H4 (cell line): ENCODE results near the gene OR51F1. TPM values are rescaled to one million over a fixed set of nuclear protein-coding genes. Genes with fewer than 3 reads are reported as not detected.
"Not testable (repeated sequence)": the region's sequence is repeated elsewhere in the genome, so short reads cannot be mapped to it uniquely, and the experiment has no call there.

Source experiments
- DNase-seq: peaks from one replicate; pipeline ENCODE4 v3.0.0-alpha.2; 2015; ENCODE audit warnings: low spot score
- total RNA-seq: library from RNA; depleted of rRNA; stranded (reverse); fragments of >200 nt; shearing (Covaris generic); gene quantifications from 2 replicates; pipeline ENCODE4 v1.2.3, GENCODE V29; 2014; rRNA removed

OR51F1 gene, protein sequence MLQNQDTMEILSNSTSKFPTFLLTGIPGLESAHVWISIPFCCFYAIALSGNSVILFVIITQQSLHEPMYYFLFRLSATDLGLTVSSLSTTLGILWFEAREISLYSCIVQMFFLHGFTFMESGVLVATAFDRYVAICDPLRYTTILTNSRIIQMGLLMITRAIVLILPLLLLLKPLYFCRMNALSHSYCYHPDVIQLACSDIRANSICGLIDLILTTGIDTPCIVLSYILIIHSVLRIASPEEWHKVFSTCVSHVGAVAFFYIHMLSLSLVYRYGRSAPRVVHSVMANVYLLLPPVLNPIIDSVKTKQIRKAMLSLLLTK
- not detected in 2 replicates for total RNA-seq

DNA sequence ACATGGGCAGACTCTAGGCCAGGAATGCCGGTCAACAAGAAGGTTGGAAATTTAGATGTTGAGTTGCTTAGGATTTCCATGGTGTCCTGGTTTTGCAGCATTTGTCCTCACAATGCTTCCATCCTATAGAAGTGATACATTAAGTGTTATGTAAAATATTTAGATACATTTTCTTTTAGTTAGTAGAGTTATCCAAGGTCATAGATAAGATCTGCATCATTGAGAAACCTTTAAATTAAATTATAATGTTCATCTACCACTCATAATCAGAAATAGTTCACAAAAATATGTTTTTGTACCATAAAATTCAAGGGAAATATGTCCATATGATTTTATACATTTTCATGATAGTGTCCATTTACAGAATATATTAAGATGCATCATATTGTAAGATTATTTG is at the start of gene OR51F1:
OR51F1 (minus strand) TSS at position 101 of the 400 bp plus-strand sequence; CDS start at position 101, 0 bp downstream.
- DNase-seq = no peak

DNA sequence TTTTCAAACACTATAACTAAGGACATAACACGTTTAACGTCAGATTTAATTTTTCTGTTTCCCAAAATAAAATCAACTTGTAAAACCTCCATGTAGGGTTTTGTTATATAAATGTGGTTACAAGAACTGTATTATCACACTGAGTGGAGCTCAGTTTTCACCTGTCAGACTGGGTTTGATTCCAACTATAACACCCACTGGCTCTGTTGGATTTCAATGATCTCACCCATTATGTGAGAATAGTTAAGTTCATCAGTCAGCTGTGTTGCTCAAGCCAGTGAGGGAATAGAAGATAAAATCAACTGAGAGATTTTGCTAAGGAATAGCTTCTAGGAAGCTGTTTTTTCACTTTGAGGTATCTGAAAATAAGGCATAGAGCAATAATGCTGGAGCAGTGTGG is 39.5 kb upstream of the OR51F1 start:
- DNase-seq = no peak

DNA sequence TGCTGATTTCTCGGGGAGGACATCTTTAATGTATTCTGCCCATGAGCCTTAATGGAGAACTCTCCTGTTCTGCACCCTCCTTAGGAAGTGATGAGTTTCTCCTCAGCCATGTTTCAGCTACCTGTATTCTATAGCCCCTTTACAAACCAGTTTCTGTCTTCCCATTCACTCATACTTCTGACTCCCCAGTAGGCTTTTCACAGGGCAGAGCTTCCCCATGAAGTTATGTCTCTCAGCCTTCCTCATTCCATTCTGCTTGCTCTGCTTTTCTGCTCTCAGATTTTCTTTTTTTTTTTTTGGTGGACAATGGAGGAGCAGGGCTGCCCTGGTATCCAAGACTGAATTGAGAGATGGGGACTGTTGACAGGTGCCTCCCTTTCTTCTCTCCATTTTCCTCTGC is 38.7 kb upstream of the OR51F1 start:
- no peak for DNase-seq

DNA sequence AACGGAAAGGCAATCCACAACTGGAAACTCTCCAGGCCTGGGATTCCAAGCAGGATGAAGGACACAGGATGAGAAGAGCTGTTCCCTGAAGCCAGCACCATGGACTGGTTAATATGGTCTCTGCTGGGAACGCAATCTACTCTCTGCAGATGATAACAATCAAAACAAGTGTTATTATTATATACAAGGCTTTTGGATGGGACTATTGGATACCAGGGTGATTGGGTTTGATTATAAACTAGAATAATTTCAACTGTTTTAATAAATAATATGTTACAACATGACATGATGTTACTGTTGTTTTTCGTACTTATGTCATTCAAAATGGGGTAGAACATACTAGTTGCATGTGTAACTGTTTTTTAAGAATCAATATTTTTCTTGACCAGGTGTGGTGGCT is 34.5 kb upstream of the OR51F1 start, which contains the start of gene OR52R1:
OR52R1 (minus strand) TSS at position 101 of the 400 bp plus-strand sequence; CDS start at position 101, 0 bp downstream.
- no peak for DNase-seq

DNA sequence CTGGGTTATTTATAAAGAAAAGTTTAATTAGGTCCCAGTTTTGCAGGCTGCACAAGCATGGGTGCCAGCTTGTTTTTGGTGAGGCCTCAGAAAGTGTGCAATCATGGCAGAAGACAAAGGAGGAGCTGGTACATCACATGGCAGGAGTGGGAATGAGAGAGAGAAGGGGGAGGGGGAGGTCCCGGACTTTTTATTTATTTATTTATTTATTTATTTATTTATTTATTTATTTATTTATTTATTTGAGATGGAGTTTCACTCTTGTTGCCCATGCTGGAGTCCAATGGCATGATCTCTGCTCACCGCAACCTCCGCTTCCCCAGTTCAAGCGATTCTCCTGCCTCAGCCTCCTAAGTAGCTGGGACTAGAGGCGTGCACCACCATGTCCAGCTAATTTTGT is 31.6 kb upstream of the OR51F1 start:
- DNase-seq = not testable (repeated sequence)

DNA sequence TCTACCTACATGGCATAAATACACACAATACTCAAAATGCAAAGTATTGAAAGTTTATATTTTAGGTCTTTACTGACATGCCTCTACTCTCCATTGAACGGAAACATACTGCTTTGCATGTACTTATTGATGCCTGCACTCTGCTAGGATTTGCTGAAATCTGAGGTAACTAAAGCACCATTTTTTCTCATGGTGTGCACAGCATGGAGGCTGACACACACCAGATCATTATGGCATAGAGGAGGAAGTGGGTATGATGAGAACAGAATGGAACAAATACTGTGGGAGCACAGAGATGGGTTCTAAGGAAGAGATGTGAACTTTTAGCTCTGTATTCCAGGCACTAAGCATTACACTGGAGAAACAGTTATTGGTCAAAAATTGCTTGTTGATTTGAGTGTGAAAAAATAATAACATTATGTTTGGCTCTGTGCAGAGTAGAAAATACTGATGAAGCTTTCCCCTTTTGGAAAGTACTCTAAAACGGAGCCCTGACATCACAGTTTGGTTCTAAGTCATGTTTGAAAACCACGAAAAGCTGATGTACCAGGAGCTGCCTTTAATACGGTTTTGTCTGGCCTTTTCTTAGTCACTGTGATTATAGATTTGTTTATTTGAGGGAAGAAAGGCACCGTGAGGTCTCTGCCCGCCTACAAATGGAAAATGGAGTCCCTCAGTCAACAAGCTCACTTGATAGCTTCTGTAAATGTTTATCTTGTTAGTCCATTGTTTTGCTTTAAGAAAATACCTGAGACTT is 28.9 kb upstream of the OR51F1 start:
- DNase-seq = peak; percentile 28

DNA sequence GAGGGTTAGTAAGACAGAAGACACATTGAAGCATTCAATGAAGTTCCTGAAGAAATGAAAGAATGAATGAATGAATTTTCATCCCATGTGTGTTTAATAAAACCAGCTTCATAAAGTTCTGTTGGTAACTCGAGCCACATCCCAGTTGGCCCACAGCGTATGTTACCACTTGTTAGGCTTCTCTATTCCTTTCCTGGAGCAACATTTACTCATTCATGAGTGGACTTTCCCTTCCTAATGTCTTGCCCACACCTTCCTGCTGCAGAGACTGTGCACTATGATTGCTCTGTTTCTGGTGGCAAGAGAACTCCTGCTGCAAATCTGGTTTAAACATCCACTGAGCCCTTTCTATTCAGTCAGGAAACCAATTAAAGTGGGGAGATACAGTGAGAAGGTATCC is 27.5 kb upstream of the OR51F1 start:
- no peak for DNase-seq

DNA sequence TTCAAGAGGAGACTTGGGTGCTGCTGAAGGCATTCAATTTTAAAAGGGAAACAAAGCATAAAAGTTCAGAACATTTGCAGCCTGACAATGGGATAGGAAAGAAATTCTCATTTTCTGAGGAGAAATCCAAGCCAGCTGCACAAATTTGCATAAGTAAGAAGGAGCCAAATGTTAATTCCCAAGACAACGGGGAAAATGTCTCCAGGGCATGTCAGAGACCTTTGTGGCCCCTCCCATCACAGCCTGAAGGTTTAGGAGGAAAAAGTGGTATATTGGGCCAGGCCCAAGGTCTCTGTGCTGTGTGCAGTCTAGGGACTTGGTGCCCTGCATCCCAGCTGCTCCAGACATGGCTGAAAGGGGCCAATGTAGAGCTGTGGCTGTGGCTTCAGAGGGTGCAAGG is 12.7 kb upstream of the OR51F1 start:
- no peak for DNase-seq

DNA sequence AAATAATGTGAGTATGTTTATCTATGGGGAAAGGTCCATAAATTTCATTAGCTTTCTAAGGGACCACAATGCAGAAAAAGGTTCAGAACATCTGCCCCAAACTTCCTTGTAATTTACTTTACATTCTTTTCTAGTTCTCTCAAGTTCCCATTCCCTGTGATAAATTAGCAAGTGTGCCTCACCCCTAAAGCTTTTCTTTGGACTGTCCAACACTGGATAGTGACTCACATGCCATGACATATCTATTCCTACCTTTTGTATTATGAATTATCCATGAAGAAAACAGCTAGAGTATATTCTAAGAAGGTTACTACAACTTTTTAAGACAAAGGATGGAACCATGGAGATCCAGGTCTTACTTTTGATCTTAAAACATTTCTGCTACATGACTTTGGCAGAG is 1.6 kb downstream of the OR51F1 start:
- no peak for DNase-seq

DNA sequence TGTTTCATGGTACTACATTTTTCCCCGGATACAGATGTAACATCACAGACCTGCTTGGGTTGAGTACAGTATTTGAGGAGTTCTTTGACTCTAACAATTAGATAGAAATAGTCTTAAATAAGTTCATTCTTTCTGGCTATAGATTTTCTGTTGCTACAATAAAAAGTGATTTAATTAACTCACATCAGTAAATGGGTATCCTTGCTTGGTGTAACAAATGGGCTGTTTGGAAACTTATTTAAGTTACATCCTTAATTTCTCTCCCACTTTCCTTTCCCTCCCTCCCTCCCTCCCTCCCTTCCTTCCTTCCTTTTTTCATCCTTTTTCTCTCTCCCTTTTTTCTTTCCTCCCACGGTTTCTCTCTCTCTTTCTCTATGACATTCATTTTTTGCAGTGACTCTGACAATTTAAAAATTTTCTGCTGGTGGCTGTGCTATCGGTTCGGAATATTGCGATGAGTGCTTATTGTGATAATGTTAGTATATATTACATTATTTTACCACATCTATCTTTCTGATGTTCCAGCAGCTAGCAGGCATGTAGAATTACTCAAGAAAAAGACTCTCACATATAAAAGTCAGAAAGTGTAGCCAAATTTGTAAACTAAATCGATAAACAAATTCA is 3.2 kb downstream of the OR51F1 start:
- DNase-seq = no peak

DNA sequence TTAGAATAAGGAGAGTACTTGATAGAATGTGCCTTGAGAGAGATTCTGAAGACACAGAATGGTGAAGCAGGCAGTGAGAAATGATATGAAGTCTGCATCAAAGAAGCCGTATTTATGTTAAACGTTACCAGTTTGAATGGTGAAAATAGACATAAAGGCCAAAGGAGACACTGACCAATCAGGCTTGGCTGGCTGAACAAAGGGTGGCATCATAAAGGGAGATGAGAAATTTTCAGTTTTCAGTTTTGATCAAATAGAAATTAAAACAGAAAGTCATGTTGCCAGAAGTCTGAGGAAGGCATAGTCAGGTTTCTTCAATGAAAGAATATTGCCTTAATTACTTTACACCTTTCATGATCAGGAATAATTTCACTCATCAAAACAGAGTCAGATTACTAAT is 6.6 kb downstream of the OR51F1 start:
- DNase-seq = no peak

DNA sequence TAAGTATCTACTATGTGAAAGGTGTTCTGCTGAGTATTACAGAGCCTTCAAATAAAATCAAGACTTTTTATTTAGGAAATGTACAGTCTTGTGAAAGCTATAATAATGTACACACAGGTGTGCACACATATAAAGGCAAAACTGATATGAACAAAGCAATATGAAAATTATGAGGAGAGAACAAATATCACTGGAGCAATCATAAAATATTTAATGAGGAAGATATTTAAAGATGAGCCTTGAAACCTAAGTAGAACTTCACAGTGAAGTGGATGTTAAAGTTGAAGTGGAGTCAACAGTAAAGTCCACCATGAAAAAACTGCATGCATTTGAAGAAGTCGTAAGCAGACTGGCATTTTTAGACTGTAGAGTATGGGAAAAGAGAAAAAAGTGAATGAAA is 18.5 kb downstream of the OR51F1 start:
- DNase-seq = no peak

DNA sequence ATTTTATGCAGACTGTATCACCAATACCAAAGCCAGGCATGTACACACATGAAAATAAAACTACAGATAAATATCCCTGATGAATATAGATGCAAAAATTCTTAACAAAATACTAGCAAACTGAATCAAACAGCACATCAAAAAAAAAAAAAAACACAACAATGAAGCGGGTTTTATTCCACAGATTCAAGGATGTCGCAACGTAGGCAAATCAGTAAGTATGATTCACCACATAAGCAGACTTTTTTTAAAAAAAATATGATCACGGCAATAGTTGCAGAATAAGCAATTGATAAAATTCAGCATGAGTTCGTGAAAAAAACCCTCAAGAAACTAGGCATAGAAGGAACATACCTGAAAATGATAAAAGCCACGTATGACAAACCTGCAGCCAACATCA is 21.3 kb downstream of the OR51F1 start:
- DNase-seq = no peak

DNA sequence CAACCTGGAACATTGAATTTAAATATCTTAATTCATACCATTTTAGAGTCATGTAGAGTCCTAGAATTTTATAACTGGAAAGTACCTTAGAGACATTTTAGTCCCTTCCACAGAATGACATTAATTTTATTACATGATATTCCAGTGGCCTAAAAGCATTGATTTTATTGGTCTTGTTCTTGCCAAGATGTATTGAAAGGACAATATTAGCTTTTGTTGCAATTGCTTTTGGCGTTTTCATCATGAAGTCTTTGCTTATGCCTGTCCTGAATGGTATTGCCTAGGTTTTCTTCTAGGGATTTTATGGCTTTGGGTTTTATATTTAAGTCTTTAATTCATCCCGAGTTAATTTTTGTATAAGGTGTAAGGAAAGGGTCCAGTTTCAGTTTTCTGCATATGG is 29.0 kb downstream of the OR51F1 start:
- no peak for DNase-seq

DNA sequence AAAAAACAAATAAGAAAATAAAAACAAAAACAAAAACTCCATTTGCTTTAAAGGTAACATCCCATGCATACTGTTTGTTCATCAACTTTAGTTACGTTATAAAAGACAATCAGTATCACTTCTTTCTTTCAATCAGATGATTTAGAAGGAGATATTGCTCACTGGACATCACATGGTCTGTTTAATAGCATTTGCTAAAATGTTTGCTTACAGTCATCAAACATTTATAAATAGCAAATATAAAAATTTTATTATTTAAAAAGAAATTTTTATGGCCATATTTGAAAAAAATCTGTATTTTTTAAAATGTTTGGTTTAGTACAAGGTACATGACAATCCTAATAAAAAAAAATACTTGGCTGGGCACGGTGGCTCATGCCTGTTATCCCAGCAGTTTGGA is 42.6 kb downstream of the OR51F1 start:
- no peak for DNase-seq

DNA sequence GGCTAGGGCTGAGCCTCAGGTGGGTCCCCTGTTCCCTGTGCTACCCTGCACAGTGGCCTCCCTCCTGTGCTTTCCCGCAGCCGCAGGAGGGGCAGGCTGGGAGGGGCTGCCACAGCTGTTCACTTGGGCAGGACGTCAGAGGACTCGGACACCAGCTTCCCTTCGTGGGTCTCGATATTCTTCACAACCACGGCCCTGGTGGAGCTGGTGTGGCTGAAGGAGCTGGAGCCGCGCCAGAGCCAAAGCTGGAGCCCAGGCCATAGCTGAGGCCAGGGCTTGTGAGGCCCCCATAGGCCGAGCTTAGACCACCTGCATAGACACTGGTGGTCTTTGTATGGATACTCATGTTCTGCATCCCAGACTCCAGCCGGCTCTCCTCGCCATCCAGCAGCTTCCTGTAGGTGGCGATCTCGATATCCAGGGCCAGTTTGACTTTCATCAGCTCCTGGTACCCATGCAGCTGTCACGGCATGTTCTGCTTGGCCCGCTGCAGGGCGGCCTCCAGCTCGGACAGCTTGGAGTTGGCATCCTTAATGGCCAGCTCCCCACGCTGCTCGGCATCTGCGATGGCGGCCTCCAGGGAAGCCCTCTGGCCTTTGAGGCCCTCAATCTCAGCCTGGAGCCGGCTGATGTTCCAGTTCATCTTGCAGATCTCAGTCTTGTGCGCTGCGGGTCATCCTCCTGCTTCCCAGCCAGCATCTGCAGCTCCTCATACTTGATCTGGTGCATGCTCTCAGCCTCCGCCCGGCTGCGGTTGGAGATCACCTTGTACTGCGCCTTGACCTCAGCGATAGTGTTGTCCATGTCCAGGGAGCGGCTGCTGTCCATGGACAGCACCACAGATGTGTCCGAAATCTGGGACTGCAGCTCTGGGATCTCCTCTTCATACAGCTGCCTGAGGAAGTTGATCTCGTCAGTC is 46.9 kb downstream of the OR51F1 start:
- DNase-seq = not testable (repeated sequence)

Other genes with a start within 250 kb of the OR51F1 start
- gene OR52M1, start 224.7 kb downstream of the OR51F1 start, total RNA-seq = not detected in 2 replicates
- gene OR52I2, start 188.2 kb downstream of the OR51F1 start, total RNA-seq = not detected in 2 replicates
- gene OR52I1, start 175.9 kb downstream of the OR51F1 start, total RNA-seq = not detected in 2 replicates
- 16.6 and 25.6 TPM in 2 replicates for gene TRIM68, start 161.7 kb downstream of the OR51F1 start, total RNA-seq
- gene OR51D1, start 132.5 kb downstream of the OR51F1 start, total RNA-seq = not detected in 2 replicates
- gene OR51E1, start 126.0 kb downstream of the OR51F1 start, total RNA-seq = not detected in 2 replicates
- gene OR51E2, start 72.1 kb downstream of the OR51F1 start, total RNA-seq = 0.37 and 1.2 TPM in 2 replicates
- not detected in 2 replicates for gene MMP26, start 65.2 kb downstream of the OR51F1 start, total RNA-seq
- gene OR52R1, start 34.4 kb upstream of the OR51F1 start, total RNA-seq = not detected in 2 replicates
- not detected in 2 replicates for gene OR51F2, start 51.4 kb upstream of the OR51F1 start, total RNA-seq
- gene OR51S1, start 79.3 kb upstream of the OR51F1 start, total RNA-seq = not detected in 2 replicates
- not detected in 2 replicates for gene OR51T1, start 112.0 kb upstream of the OR51F1 start, total RNA-seq
- gene OR51A7, start 133.8 kb upstream of the OR51F1 start, total RNA-seq = not detected in 2 replicates
- not detected in 2 replicates for gene OR51G2, start 149.4 kb upstream of the OR51F1 start, total RNA-seq
- not detected in 2 replicates for gene OR51G1, start 154.4 kb upstream of the OR51F1 start, total RNA-seq
- gene OR51A4, start 177.7 kb upstream of the OR51F1 start, total RNA-seq = not detected in 2 replicates
- not detected in 2 replicates for gene OR51A2, start 185.8 kb upstream of the OR51F1 start, total RNA-seq
- gene OR51L1, start 224.9 kb upstream of the OR51F1 start, total RNA-seq = not detected in 2 replicates